Inferior parietal cortex (tissue), 1 donor: Measurements from ENCODE around the gene HSP90B1.
A peak's percentile ranks its signal among the peaks of the same experiment; 100 is the strongest.

Experiments used
- DNase-seq: peaks from one replicate; pipeline ENCODE4 v3.0.0-alpha.2; 2016; ENCODE audit errors: extremely low spot score

The HSP90B1 gene

DNA sequence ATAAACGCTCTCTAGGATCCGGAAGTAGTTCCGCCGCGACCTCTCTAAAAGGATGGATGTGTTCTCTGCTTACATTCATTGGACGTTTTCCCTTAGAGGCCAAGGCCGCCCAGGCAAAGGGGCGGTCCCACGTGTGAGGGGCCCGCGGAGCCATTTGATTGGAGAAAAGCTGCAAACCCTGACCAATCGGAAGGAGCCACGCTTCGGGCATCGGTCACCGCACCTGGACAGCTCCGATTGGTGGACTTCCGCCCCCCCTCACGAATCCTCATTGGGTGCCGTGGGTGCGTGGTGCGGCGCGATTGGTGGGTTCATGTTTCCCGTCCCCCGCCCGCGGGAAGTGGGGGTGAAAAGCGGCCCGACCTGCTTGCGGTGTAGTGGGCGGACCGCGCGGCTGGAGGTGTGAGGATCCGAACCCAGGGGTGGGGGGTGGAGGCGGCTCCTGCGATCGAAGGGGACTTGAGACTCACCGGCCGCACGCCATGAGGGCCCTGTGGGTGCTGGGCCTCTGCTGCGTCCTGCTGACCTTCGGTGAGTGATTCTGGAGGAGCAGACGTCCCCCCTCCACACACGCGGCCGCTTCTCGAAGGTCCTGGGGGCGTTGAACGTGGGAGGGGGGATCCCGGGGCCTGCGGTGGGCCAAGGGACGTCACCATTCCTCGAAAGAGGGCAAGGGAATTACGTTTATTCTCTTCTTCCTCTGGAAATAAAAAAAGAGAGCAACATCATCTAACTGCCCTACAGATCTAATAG, at the start of gene HSP90B1:
Gene HSP90B1, plus strand, starts transcription at position 377 of the 753 bp plus-strand sequence. Its CDS starts 106 bp downstream, at position 483.
- DNase-seq = peak; percentile 100

DNA sequence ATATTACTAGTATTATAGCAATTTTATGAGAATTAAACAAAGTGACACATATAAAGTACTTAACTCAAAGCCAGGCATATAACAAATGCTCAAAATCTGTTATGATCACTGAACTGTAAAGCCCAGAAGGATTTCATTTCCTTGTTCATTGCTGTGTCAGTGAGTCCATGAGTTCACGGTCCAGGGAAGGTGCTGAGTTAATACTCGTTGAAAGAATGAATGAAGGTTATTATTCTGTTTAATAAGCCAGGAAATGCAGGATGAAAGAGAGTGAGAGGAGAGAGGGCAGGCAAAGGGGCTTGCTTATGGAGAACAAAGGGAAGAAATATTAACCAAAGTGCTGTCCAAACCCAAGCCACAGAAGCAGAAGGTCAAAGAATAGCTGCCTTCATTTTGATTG, 48.9 kb upstream of the HSP90B1 start:
- no peak for DNase-seq

DNA sequence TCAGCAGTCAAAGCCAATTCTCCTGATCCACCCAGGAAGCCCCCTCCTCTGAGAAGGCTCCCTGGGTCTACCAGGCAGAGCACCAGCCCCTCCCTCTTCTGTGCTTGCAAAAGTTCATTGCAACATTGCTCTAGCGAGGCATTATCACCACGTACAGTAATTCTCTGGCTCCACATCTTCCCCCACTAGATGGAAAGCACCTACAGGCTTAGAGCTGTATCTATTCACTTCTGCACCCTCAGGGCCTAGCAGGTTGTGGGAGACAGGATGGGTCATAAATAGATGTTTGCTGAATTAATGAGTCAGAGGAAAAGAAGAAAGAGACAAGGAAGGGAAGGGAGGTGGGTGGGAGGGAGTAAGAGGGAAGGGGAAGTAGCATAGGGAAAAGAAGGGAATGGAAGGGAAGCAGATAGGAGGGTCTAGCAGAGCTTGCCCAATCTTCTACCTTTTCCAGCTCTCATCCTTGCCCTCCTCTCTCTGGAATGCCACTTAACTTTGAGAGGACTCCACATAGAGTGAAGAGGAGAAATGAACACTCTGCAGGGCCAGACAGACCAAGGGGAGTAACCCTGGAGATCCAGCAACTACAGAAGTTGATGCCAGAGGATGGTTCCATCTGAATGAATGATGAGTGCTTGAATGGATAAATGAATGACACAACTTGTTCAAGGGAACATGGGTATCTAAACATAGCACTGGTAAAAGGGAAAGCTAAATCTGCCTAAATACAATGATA, 47.2 kb upstream of the HSP90B1 start:
- no peak for DNase-seq

DNA sequence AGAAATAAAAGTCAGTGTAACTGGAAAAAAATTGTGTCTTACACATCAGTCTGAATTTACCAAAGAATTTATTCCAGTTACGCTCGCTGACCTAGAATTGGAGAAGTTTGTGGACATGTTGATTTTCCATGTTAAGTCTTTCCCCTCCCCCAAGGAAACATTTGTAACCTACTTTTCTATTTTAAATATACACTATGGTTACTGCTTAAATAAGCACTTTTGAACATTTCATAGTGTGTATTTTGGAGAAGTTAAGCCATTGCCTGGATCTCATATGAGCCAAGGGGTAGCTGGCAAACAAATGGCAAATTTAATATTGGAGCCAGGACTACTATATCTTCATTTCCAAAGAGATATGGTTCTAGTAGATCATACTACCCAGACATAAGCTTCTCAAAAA, 46.3 kb upstream of the HSP90B1 start:
- DNase-seq = no peak

DNA sequence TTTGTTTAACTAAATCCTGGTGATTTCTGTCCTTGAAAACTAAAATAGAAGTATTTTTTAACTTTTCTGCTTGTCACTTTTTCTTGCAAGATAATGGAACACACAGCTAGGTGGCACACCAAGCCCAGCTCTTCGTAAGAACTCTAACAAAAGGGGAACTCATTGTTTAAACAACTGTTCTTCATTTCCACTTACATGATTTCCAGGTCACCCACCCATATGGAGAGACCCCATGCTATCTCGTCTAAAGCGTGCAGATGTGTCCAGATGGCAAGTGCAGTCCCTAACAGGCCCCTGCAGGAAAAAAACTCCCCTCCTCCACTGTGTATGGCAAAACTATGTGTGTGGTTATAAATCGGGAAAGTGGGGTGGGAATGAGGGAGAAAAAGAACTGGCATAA, 45.9 kb upstream of the HSP90B1 start:
- peak; percentile 20 for DNase-seq

DNA sequence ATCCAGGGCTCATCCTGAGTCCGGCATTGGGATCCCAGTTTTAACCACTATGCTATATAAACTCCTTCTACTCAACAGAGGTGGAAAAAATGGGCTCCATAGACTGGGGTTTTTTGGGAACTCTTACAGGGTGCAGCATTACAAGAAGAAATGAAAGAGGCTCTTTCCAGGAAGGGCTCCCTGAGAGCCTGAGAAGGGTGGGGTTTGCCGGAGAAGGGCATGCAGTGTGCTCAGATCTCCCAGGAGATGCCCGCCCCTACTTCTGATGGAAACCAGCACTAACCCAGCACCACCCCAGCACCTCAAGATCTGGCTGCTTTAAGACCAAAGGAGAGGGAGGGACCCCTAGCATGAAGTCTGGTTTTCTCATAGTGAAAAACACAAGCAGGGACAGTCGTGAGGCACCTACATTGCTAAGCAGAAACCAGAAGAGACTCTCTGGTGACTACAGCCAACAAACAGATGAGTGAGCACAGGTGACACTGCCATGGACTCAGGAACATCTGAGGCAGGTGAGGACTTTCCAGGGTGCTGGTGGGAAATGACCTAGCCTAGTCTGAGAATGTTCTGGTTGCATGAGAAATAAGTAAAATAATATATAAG, 43.9 kb upstream of the HSP90B1 start:
- no peak for DNase-seq

DNA sequence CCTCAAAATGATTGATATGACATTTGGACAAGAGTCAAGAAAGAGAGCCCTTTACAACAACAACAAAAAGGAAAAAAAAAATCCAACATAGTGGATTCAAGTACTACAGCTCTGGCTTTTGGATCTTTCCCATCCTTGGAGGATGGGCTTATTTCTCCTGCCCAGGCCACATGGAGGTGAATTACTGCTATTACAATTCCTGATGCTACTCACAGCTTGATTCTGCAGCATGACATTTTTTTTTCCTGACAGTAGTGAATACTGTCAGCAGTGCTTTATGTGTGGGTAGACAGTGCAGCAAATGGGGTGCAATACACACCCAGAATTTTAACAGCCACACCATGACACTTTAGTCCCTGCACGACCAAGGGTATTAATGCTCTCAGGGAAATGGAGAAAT, 42.5 kb upstream of the HSP90B1 start:
- no peak for DNase-seq

DNA sequence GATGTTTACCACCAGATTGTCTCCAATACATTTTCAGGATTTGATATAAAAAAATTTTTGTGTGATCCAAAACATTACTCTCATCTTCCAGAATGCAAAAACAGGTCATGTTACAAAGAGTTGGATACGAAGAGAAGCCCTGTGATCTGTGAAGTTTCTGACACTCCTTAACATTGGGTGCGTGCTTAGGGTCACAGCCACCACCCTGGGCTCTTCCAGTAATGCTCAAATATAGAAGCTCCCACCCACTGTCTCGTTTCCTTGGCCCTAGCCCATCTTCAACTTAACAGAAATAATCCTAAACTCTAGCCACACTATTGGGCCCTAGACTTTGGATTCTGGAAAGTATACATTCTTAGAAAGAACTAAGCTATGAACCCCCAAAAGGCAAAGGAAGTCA, 32.9 kb upstream of the HSP90B1 start:
- DNase-seq = no peak

DNA sequence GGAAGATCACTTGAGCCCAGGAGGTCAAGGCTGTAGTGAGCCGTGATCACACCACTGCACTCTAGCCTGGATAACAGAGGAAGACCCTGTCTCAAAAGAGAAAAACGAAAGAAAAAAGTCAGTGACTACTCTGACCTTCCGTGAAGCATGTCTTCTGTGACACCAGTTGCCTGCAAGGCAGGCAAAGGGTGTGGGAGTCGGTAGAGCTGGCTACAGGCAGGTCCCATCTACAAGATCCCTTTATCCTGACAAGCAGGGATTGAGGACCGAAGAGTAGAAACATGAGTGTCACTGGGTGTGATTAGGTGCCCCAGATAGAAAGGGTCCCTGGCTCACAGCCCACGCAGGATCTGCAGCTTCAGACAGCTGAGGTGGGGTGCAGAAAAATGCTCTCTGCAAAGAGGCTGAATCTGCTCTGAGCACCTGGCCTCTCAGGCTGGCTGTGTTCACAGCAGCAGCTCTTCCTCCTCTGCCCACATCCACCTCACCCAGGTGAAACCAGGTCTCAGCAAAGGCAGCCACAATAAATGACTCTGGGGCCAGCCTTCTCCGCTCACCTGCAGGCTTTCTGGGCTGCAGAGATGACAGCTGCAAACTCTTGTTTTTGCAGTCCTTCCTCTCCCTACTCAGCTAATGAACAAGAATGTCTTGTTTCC, 28.6 kb upstream of the HSP90B1 start:
- DNase-seq = no peak

DNA sequence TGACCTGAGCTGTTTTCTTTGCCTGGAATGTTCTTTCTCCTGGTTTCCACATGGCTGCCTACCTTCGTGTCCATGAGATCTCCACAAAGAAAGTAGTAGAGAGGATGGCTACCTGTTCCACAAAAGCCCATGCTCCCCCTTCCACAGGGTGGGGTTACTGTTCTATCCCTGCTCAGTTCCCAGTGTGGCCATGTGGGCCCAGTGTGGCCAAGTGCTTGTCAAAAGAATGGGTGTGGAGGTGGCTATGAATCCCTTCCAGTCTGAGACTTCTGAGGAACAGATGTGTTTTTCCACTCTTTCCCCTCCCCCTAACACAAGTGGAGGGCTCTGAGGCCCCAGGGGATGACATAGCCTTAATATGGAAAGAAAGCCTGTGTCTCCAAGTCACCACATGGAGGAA, 26.2 kb upstream of the HSP90B1 start:
- no peak for DNase-seq

DNA sequence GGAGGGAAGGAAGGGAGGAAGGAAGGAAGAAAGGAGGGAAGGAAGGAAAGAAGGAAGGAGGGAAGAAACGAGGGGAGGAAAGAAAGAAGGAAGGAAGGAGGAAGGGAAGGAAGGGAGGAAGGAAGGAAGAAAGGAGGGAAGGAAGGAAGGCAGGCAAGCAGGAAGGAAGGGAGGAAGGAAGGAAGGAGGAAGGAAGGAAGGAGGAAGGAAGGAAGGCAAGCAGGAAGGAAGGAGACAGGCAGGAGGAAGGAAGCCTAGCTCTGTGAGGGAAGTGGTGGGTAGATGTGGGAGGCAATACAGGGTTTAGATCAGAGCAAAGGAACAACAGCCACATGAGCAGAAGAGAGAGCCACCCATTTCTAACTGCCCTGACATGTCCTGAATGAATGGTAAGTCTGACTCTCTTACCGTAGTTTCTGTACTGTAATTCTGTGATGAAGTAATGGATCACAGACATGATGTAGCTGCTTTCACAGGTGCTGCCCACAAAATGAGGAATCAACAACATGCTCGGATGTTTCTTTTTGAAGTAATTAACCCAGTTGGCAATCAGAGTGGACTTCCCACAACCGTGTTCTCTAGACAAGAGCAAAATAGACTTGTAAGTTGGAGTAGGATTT, 24.4 kb upstream of the HSP90B1 start:
- no peak for DNase-seq

DNA sequence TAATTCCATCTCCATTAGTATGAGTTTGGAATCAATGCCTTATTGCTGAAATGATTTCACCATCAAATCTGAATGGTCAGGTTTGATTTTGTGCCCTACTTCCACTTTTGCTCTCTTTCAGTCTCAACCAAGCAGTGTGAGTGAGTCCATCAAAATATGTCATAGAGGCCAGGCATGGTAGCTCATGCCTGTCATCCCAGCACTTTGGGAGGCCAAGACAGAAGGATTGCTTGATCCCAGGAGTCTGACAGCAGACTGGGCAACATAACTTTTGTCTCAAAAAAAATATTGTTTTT, 22.0 kb upstream of the HSP90B1 start:
- DNase-seq = no peak

DNA sequence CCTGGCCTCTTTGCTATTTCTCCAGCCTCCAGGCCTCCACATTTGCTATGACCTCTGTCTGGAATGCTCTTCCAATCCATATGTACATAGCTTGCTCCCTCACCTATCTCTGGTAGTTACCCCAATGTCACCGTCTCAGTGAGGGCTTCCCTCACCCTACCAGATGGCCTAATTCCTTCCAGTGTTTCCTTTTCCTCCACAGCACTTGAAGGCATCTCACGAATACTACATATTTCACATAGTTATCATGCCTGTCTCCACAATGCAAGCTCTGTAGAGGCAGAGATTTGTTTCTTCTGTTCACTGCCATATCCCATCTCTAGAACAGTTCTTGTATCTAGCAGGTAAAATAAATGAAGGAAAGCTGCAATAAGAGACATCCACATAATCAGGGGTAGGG, 21.3 kb upstream of the HSP90B1 start:
- no peak for DNase-seq

DNA sequence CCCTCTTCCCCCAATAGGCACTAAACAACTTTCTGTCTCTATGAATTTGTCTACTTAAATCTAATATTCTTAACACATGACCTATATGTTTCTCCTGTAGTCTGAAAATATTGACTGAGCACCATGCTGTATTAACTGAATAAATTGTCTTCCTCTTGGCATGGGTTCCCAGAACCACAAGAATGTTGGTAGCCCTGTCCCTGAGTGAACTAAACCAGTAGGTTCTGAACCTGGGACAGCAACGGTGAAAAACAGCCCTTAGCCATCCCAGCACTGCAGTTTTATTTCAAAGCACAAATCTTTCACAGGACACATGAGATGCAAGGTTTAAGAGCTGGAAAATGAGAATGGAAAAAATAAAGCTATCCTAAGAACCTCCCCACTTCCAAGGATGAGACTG, 20.4 kb upstream of the HSP90B1 start:
- no peak for DNase-seq

DNA sequence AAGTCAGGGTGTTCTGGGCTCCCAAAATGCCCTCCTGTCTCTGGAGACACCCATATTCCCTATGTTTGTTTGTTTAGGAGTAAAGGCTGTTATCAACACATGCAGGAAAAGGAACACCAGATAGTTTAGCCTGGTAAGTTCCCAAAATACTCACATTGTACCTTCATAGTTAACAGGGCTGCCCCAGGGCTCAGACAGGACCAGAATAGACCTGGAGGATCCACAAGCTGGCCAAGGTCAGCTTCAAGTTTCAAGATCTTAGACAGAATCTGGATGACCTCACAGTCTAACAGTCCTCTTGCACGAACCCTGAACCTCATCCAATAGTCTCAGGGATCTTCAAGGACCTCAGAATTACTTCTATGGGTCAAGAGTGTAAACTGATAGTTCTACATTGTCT, 18.1 kb upstream of the HSP90B1 start:
- no peak for DNase-seq

DNA sequence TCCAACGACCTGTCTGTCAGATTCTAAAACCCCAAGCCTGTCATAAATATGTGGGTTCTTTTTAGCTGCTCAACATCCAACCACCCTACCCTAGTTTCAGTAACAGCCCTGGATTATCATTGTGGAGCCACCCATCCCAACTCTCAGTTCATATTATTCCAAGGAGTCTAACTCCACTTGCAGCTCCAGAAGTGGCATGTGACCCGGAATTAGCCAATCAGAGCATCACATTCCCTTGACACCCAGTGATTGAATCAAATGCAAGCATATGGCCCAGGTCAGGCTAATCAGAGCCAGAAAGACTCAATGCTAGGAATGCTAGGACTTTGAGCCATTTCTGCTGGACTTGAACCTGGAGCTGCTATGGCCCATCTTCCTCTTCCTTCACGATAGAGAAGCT, 17.1 kb upstream of the HSP90B1 start:
- DNase-seq = no peak

DNA sequence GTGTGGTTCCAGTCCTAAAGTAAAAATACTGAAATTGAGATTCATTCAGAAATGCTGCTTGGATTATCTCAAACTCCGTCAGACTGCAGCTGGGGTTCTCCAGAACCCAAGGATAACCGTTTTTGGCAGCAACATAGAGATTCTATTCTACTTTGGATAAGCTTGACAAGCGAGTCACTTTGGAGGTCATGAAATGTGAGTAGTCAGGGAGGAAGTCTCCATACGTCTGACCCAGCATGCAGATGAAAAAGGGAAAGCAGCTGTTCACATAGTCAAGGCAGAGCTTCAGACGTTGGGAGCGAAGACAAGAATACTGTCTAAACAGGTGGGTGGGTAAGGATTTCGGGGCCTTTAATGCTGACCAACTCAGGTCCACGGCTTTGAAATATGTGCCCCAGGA, 14.9 kb upstream of the HSP90B1 start:
- DNase-seq = no peak

DNA sequence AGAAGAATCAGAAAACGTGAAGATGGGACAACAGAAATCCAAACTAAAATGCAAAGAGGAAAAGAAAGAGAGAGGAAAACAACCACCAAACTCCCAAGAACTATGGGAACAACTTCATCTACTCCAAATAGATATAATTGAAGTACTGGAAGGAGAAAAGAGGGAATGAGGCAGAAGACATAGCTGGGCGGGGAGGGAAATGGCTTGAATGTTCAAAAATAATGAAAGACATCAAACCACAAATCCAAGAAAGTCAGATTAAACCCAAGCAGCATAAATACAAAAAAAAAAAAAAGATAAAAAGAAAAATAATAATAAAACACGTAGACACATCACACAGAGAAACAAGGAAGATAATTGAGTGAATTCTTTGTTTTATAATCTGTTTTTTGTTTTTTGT, 12.3 kb upstream of the HSP90B1 start:
- no peak for DNase-seq

DNA sequence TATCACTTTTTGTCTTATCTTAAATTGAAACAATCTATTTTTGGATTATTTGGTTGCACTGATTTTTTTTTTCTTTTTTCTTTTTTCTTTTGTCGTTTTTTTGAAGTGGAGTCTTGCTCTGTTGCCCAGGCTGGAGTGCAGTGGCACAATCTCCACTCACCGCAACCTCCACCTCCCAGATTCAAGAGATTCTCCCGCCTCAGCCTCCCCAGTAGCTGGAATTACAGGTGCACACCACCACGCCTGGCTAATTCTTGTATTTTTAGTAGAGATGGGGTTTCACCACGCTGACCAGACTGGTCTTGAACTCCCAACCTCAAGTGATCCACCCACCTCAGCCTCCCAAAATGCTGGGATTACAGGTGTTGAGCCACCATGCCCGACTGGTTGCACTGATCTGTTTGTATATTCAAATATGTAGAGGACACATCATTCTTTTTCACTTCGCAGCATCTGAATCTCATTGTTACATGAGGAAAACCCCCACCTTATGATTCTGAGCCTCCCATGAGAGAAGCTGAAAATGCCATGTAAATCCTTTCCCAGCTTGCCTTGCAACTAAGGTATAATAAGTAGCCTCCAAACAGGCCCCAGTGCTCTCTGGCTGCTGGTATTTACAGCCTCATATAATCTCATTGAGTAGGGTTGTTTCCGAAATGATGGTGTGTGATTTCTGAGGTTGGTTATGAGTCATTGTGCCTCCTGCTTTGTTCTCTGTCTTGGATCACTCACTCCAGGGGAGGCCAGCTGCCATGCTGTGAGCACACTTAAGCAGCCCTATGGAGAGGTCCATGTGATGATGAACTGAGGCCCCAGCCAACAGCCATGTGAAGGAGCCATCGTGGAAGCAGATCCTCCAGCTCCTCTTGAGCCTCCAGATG, 5.2 kb upstream of the HSP90B1 start:
- DNase-seq = no peak

DNA sequence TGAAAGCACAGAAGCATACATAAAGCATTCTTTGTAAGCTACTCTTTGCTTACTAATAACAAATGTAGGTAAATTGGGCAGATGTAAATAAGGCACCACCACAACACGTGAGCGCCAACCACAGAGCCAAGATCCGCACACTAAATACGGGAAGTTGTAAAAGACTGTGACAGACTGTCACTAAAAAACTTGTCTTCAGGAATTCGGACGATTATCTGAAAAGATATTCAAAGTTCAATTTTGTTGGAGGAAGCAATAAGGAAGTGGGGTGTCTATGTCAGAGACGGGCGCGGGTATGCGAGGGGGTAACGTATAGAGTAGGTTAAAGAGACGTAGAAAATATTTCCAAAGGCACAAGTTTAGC, 1.5 kb upstream of the HSP90B1 start:
- no peak for DNase-seq

DNA sequence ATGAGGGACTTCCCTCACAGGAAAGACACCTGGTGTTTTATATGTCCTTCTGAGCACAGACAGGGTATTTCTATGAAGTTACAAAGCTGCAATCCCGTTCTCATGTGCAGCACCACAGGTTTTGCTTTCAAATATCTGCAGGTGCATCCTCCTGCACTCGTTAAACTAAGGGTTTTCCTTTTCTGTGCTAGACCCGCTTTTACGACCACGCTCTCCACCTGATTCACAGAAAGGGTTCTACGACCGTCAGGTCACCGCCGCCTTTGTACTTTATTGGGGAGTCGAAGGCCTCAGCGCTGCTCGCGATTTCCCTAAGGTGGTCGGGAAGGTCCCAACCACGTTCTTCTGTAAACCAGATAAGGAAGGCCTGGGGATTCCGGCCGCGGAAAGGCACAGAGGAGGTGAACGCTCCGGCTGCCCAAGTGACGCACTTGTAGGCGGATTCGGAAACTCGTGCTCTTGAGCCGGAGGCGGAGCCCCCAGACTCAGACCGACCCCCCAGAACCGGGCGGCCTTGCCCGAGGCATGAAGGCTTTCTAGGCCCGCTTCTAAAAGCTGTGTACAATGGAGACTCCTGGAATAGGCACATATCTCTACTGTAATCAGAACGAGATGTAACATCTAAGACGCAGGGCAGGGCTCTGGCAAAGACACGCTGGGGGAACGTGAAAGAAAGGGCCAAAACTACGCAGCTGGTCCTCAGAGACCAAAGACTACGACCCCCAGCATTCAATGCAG, 995 bp upstream of the HSP90B1 start:
- peak; percentile 90 for DNase-seq
